Suprapubic skin (tissue), 4 donors: Measurements from ENCODE around the gene NKX3-2.

Source experiments
- POLR2A ChIP-seq, 2 donors: fragments of 450-650 bp; IDR thresholded peaks; one replicate each; pipeline ENCODE4 v1.6.1; 2017; ENCODE audit warnings: antibody characterized with exemption in 2 of 2, mild to moderate bottlenecking in 2 of 2, moderate library complexity in 2 of 2
- POLR2AphosphoS5 ChIP-seq, 3 donors: sonication (generic); formaldehyde crosslinking; IDR thresholded peaks; one replicate each; pipeline ENCODE4 v1.6.1; 2017; ENCODE audit warnings: antibody characterized with exemption in 3 of 3
- TF ChIP-seq, protein P1 (sequence below), 2 donors: fragments of 200-600 bp in 1 of 2; fragments of 450-650 bp in 1 of 2; sonication (generic) in 1 of 2; IDR thresholded peaks; one replicate each; pipeline ENCODE4 v1.5.1; 2016 to 2019; ENCODE audit warnings: antibody characterized with exemption in 2 of 2, mild to moderate bottlenecking in 1 of 2, moderate library complexity in 1 of 2

- TF ChIP-seq, protein P1, sequence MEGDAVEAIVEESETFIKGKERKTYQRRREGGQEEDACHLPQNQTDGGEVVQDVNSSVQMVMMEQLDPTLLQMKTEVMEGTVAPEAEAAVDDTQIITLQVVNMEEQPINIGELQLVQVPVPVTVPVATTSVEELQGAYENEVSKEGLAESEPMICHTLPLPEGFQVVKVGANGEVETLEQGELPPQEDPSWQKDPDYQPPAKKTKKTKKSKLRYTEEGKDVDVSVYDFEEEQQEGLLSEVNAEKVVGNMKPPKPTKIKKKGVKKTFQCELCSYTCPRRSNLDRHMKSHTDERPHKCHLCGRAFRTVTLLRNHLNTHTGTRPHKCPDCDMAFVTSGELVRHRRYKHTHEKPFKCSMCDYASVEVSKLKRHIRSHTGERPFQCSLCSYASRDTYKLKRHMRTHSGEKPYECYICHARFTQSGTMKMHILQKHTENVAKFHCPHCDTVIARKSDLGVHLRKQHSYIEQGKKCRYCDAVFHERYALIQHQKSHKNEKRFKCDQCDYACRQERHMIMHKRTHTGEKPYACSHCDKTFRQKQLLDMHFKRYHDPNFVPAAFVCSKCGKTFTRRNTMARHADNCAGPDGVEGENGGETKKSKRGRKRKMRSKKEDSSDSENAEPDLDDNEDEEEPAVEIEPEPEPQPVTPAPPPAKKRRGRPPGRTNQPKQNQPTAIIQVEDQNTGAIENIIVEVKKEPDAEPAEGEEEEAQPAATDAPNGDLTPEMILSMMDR (IDR thresholded peaks at IDR 0.05) = no peak
- no peak for TF ChIP-seq POLR2A (IDR thresholded peaks at IDR 0.05)
- no peak for TF ChIP-seq POLR2AphosphoS5 (IDR thresholded peaks at IDR 0.05)
These were observed 4.5 kb downstream of the NKX3-2 start for GRCh38 chr4:13539619-13540445.
